Brain microvascular endothelial cell (primary cell): ENCODE measurements around the gene IGSF23.

ENCODE experiments used
- DNase-seq: peaks from one replicate; pipeline ENCODE4 v3.0.0-alpha.2; 2020
- H3K27ac ChIP-seq: fragments of 250-450 bp; sonication (Bioruptor Pico); 2 replicates; pipeline ENCODE4 v1.5.1; 2020; ENCODE audit warnings: mild to moderate bottlenecking, moderate library complexity
- H3K27me3 ChIP-seq: fragments of 250-450 bp; sonication (Bioruptor Pico); replicated peaks from 2 replicates; pipeline ENCODE4 v1.5.1; 2020; ENCODE audit warnings: mild to moderate bottlenecking
- H3K36me3 ChIP-seq: fragments of 250-450 bp; sonication (Bioruptor Pico); replicated peaks from 2 replicates; pipeline ENCODE4 v1.5.1; 2020; ENCODE audit warnings: mild to moderate bottlenecking
- H3K4me3 ChIP-seq: 2 replicates; pipeline ENCODE4 v1.5.1; 2011; ENCODE audit warnings: low read depth, mild to moderate bottlenecking, control low read depth, low read length, moderate library complexity
- in situ Hi-C: cut with HindIII; loops from 2 replicates; pipeline ENCODE4 v1.10.0; 2017; ENCODE audit warnings: low sequenced_read_pairs, low pct_ligation_motif_present
- TF ChIP-seq, protein P1 (sequence below): IDR thresholded peaks from 2 replicates; pipeline ENCODE4 v1.5.1; 2011; ENCODE audit warnings: low read depth, mild to moderate bottlenecking, moderate library complexity, low read length, control low read depth, inconsistent platforms; ENCODE audit errors: missing control alignments

IGSF23 gene

DNA sequence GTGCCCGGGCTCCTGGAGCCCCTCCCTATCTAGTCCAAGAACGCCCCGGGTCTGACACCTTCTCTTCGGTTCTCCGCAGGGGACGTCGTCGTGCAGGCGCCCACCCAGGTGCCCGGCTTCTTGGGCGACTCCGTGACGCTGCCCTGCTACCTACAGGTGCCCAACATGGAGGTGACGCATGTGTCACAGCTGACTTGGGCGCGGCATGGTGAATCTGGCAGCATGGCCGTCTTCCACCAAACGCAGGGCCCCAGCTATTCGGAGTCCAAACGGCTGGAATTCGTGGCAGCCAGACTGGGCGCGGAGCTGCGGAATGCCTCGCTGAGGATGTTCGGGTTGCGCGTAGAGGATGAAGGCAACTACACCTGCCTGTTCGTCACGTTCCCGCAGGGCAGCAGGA, 33.8 kb downstream of the IGSF23 start:
- no peak overlapping the region for H3K4me3 ChIP-seq
- no peaks in the 10 kb centered on the region for H3K27me3 ChIP-seq
- TF ChIP-seq, protein P1, sequence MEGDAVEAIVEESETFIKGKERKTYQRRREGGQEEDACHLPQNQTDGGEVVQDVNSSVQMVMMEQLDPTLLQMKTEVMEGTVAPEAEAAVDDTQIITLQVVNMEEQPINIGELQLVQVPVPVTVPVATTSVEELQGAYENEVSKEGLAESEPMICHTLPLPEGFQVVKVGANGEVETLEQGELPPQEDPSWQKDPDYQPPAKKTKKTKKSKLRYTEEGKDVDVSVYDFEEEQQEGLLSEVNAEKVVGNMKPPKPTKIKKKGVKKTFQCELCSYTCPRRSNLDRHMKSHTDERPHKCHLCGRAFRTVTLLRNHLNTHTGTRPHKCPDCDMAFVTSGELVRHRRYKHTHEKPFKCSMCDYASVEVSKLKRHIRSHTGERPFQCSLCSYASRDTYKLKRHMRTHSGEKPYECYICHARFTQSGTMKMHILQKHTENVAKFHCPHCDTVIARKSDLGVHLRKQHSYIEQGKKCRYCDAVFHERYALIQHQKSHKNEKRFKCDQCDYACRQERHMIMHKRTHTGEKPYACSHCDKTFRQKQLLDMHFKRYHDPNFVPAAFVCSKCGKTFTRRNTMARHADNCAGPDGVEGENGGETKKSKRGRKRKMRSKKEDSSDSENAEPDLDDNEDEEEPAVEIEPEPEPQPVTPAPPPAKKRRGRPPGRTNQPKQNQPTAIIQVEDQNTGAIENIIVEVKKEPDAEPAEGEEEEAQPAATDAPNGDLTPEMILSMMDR: no peak
- in situ Hi-C loops: no loop called here
- H3K27ac ChIP-seq: no peak overlapping the region
- peaks cover 42% of the 10 kb centered on the region for H3K36me3 ChIP-seq
- no peak for DNase-seq

DNA sequence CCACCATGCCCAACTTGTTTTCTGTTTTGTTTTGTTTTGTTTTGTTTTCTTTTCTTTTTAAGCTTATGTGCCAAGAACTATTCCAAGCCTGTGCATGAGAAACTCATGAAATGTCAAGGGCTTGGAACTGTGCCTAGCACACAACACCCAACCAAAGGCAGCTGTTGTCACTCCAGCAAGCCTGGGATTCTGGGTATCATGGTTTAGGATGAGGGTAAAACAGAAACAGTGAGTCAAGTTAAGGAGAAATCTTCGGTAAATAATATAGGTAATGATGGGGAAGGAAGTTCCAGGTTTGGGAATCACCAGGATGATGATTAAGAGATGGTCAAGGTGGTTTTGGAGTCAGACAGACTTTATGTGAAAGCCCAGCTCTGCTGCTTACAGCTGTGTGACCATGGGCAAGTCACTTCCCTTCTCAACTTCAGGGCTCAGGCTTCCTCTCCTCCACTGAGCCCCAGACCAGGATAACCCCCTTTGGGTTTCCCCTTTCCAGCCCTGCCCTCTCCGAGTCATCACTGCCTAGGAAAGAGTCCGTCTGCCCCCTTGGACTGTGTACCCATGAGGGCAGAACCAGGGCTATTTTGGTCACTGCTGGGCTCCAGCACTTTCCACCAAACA, 35.4 kb downstream of the IGSF23 start:
- no peaks in the 10 kb centered on the region for H3K27me3 ChIP-seq
- H3K4me3 ChIP-seq: no peak overlapping the region
- TF ChIP-seq, protein P1: no peak
- no peak overlapping the region for H3K27ac ChIP-seq
- in situ Hi-C loops: no loop called here
- peak; percentile 48 for DNase-seq
- H3K36me3 ChIP-seq: peaks cover 57% of the 10 kb centered on the region

DNA sequence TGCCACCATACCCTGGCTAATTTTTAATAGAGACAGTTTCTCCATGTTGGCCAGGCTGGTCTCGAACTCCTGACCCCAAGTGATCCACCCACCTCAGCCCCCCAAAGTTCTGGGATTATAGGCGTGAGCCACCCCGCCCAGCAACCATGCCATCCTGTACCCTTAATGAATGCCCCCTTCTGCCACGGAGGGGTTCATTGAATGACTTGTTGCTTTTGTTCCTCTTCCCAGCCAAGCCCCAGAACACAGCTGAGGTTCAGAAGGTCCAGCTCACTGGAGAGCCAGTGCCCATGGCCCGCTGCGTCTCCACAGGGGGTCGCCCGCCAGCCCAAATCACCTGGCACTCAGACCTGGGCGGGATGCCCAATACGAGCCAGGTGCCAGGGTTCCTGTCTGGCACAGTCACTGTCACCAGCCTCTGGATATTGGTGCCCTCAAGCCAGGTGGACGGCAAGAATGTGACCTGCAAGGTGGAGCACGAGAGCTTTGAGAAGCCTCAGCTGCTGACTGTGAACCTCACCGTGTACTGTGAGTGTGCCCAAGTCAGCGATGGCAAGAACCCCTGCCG, 36.3 kb downstream of the IGSF23 start:
- no peak for DNase-seq
- TF ChIP-seq, protein P1: no peak
- in situ Hi-C loops: no loop called here
- no peak overlapping the region for H3K4me3 ChIP-seq
- H3K36me3 ChIP-seq: peaks cover 63% of the 10 kb centered on the region
- H3K27me3 ChIP-seq: no peaks in the 10 kb centered on the region
- no peak overlapping the region for H3K27ac ChIP-seq

DNA sequence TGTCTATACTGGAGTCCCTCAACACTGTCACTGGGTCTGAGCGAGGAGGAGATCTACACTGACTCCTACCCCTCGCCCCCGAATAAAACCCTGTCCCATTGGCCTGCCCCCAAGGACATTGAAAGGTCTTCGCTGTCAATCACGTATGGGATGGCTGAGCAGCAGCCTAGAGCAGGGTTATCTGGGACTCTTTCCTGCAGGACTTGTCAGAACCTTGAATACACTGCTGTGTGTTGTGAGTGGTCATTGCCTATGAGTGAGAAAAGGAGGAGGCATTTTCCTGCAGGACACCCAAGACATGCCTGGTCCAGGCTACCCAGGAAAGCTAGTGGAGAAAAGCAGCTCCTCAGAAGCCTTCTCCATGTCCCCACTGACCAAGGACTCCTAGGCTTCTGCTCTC, 40.0 kb downstream of the IGSF23 start:
- DNase-seq: no peak
- TF ChIP-seq, protein P1: no peak
- no peak overlapping the region for H3K27ac ChIP-seq
- peaks cover 82% of the 10 kb centered on the region for H3K36me3 ChIP-seq
- no peaks in the 10 kb centered on the region for H3K27me3 ChIP-seq
- in situ Hi-C loops: no loop called here
- H3K4me3 ChIP-seq: no peak overlapping the region

DNA sequence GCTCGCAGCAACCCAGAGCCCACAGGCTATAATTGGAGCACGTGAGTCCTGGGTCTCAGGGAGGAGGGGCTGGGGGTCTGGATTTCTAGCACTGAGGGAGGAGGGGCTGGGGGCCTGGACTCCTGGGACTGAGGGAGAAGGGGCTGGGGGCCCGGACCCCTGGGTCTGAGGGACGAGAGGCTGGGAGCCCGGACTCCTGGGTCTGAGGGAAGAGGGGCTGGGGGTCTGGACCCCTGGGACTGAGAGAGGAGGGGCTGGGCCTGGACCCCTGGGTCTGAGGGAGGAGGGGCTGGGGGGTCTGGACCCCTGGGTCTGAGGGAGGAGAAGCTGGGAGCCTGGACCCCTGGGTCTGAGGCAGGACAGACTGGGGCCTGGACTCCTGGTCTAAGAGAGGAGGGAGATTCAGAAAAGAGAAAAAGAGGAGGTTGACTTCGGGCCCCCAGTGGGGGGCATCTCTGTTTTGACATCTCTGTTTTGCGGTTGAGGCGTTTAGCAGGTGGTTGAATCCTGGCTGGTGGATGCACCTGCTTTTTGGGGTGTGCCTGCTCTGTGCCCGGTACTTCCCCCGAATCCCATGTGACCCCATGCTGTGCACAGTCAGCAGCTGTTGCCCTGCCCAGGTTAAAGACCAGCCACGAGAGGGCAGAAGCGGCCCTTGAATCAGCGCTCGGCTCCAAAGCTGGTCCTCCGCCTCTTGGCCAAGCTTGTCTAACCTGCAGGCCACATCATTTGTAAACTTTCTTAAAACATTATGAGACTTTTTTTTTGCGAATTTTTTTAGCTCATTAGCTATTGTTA, 40.8 kb downstream of the IGSF23 start:
- in situ Hi-C loops: no loop called here
- Histone ChIP-seq H3K4me3 (no peak overlapping the region), H3K27me3 (no peaks in the 10 kb centered on the region), H3K36me3 (peaks cover 85% of the 10 kb centered on the region), H3K27ac (no peak overlapping the region)
- DNase-seq: peak; percentile 46
- TF ChIP-seq, protein P1: peak; percentile 72
